GM13977 (cell line): ENCODE data around the gene LIMS2.

Source experiments
- DNase-seq: peaks from one replicate; pipeline ENCODE4 v3.0.0; 2012; ENCODE audit warnings: low spot score
- CTCF ChIP-seq: IDR thresholded peaks from 2 replicates; pipeline ENCODE4 v1.5.1; 2012; ENCODE audit warnings: mild to moderate bottlenecking, control low read depth; ENCODE audit not compliant: insufficient read depth; ENCODE audit errors: extremely low read depth, missing control alignments
- in situ Hi-C: fragments of 300-500 bp; cut with MboI; formaldehyde crosslinking; loops from one replicate; pipeline ENCODE4 v1.12.0; 2022; ENCODE audit warnings: low sequenced_read_pairs, low pct_unique_long_range_greater_than_20kb, mixed read lengths, inconsistent platforms; ENCODE audit not compliant: unreplicated experiment

Gene LIMS2

GRCh38 chr2:127626917-127627739 is 48.2 kb downstream of the LIMS2 start:
- DNase-seq = no peak
- in situ Hi-C loops = no loop called here
- TF ChIP-seq CTCF = no peak

- TF ChIP-seq CTCF = no peak
- no peak for DNase-seq
Observed at GRCh38 chr2:127626175-127626574, 49.2 kb downstream of the LIMS2 start.

GRCh38 chr2:127625572-127625951 is 49.8 kb downstream of the LIMS2 start:
- in situ Hi-C loops = no loop called here
- DNase-seq = no peak
- no peak for TF ChIP-seq CTCF

More at GRCh38 chr2:127626175-127626574, 49.2 kb downstream of the LIMS2 start:
- in situ Hi-C loops = no loop called here

- TF ChIP-seq CTCF = no peak
- no peak for DNase-seq
- in situ Hi-C loops = no loop called here
Observed at GRCh38 chr2:127624756-127625571, 50.4 kb downstream of the LIMS2 start.

- no peak for TF ChIP-seq CTCF
- DNase-seq = no peak
- in situ Hi-C loops = no loop called here
Observed at GRCh38 chr2:127624320-127624755, 51.0 kb downstream of the LIMS2 start.

GRCh38 chr2:127623388-127624319 is 51.7 kb downstream of the LIMS2 start:
- DNase-seq = no peak
- in situ Hi-C loops = no loop called here
- no peak for TF ChIP-seq CTCF
